GM18873 (cell line): Measurements from ENCODE around the gene PARD3.
"Not testable (repeated sequence)": the region's sequence is repeated elsewhere in the genome, so short reads cannot be mapped to it uniquely, and the experiment has no call there.

Experiments used
- ATAC-seq: cut with Tn5 transposase; IDR thresholded peaks from one replicate; pipeline ENCODE4 v1.9.1; 2021; ENCODE audit warnings: mild to moderate bottlenecking, moderate library complexity, moderate number of reproducible peaks; ENCODE audit not compliant: unreplicated experiment, low FRiP score

PARD3 gene

DNA sequence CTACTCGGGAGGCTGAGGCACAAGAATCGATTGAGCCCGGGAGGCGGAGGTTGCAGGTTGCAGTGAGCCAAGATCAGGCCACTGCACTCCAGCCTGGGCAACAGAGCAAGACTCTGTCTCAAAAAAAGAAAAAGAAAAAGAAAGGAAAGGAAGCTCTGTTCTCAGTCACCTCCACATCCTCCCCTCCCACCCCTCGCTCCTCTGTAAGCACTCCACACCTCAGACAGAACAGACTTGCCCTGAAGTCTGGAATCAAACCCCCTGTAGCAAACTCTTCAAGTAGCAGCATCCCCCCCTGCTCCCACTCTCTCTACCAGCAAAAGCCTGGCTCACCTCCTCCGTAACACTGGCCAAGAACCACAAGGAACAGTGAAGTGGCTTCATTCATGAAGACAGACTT, 66.7 kb downstream of the PARD3 start:
- no peak for ATAC-seq

DNA sequence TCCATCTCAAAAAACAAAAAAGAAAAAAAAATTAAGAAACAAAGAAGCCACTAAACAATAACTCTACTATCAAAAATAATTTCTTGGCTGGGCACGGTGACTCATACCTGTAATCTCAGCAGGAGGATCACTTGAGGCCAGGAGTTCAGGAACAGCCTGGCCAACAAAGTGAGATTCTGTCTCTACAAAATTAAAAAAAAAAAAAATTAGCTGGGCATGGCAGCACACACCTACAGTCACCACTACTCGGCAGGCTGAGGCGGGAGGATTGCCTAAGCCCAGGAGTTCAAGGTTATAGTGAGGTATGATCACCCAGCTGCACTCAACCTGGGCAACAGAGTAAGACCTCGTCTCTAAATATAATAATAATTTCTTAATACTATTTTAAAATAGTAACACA, 69.0 kb downstream of the PARD3 start:
- no peak for ATAC-seq

DNA sequence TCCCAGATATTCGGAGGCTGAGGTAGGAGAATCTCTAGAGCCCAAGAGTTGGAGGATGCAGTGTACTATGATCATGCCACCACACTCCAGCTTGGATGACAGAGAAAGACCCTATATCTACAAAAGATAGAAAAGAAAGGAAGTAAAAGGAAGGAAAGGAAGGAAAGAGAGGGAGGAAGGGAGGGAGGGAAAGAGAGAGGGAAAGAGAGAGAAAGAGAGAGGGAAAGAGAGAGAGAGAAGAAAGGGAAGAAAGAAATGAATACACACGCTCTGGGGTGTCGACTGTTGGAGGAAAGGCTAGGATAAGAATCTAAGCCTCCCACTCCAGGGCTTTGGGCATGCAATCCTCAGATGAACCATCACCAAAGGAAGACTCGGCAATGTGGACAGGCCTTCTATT, 69.9 kb downstream of the PARD3 start:
- no peak for ATAC-seq

DNA sequence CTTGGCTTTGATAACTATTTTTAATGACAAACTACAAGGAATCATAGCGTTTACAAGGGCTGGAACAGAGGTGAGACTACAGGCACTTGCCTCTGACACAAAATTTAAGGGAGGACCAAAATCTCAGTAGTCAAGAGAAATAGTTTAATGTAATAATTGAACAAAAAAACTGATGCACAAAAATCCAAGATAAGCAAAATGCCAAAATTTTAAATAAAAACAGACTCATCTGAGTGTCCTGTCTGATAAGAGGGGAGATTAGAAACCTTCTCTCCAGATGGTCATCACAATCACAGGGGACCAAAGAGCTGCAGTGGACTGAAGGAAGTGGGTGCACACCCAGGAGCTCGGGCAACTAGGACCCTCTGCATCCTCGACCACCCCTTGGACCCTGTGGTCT, 70.5 kb downstream of the PARD3 start:
- no peak for ATAC-seq

DNA sequence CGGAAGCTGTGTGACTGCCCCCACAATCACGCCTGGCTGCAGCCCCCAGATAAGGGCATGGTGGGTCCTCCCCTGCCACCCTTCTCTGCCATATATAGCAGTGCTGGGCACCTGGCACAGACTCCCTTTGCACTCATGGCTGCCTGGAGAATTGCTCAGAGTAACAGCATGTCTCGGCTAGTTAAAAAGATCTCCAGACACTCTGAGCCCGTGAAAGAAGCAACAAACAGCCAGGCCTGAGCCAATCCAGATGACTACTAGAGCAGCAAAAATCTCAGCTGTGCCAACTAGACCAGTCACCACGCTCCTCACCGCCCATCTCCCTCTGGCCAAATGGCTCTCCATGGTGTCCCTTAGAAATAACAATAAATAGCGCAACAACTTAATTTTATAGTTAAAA, 71.3 kb downstream of the PARD3 start:
- ATAC-seq, result no peak

DNA sequence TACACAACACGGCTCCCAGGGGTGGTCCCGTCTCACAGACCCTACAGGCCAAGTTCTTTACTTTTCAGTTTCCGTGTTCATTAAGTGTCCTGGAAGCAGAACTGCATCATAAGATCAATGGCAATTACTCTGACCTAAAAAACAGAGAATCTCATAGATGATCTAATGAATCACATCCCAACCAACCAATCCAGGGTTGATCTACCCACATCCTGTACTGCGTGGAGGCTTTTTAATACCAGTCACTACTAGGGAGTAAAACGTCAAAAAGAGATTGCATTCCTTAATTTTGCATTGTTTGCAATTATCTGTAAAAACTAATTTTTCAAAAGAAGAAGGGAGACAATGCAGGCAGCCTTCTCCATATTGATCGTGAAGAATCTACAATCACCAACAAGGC, 72.6 kb downstream of the PARD3 start:
- no peak for ATAC-seq

DNA sequence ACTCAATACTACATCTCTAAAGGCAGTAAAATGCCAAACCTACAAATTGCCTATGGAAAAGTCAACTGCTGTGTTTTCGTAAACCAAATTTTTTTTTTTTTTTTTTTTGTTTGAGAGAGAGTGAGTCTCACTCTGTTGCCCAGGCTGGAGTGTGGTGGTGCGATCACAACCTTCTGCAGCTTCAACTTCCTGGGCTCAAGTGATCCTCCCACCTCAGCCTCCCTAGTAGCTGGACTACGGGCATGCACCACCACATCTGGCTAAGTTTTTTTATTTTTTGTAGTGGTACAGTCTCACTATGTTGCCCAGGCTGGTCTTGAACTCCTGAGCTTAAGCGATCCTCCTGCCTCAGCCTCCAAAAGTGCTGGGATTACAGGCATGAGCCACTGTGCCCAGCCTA, 74.0 kb downstream of the PARD3 start:
- not testable (repeated sequence) for ATAC-seq

DNA sequence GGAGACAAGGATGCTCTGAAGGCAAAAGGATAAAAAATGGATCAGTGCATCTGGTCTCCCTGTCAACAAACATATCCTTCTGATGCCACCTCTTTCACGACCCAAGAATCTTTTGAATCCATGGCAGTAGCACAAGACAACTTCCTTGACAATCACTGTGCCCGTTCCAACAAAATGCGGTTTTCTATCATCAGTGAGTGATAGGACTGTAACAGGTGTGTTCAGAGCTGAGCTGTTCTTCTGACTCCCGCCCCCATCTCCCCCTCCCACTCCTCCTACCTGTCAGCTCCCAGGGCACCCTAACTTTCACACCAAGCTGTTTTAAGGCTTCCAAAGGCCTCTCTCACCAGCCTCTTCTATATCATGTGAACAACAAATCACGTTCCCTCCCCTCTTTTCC, 74.8 kb downstream of the PARD3 start:
- no peak for ATAC-seq

DNA sequence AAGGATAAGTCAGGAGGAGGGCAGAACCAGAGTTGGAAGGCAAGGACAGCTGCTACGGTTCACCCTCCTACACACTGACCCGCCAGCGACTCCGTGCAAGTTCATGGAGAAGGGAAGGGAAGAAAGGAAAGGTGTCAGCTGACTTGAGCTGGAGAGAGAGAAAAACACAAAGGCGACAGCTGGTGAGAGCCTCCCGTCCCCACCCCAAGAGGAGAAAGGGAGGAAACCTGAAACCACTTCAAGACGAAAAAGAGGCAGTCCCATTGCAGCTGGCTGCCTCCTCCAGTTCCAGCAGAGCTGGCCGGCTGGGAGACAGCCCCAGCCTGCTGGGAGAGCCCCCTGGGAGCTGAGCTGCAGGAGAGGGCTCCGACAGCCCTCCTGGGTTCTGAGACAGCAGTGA, 75.2 kb downstream of the PARD3 start:
- ATAC-seq, result no peak

DNA sequence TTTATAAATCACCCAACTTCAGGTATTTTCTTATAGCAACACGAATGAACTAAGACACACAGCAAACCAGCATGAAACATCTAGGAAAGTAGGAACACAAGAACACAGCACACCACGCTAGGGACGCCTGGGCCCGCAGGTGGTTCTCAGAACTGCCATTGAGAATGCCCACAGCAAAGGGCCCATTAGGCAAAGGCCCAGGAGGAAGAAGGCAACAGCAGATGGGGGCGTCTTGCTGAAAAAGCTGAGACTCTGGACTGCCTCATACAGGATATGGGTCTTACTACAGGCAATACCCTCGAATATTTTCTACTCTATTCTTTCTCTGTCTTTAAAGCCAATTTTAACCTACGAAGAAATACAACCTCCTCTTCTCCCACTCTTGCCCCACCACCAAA, 77.3 kb downstream of the PARD3 start:
- ATAC-seq, result no peak

DNA sequence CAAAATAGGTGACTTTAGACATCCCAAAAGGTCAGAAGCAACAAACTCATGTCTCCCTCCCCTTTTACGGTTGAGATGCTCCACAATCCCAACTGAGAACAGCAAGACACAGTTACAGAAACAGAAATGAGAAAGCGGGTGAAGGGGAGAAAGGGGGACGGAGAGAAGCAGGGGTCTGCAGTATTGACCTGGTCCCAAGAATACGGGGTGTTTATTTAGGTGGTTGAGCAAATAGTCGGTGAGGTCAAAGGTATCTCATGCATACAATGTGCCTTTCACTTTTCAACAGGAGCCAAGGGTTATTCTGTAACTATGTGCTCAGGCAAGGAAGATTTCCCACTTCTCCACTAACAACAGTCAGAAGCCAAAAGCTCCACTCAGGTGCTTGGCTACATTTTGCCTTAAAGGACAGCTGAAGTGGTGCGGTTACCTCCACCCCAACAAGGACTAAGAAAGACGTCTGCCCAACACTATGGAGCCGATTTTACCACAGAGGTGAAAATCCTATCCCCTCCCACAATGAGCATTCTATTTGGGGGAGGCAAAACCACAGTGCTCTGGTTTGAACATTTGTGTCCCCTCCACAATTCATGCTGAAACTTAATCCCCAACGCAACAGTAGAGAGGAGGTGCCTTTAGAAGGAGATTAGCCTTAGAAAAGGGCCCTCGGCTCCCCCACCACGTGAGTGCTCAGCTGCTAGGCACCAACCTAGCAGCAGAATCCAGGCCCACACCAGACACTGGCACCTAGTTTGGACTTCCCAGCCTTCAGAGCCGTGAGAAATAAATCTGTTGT, 77.9 kb downstream of the PARD3 start:
- no peak for ATAC-seq

DNA sequence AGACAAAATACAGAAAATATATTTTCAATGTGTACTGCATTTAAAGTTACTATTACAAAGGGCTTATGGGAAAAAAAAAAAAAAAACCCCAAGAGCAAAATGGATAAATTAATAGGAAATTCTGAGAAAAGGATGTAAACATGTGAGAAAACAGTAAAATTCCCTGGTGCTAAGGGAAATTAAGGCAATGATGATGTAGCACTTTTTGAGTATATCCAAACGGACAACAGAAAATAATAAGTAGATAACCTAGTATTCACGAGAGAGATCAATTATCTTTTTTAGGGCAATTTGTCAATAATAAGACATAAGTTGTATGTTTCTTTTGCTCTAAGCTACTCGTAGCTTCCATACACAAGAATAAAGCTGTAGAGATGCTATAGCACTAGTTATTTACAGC, 80.2 kb downstream of the PARD3 start:
- no peak for ATAC-seq

DNA sequence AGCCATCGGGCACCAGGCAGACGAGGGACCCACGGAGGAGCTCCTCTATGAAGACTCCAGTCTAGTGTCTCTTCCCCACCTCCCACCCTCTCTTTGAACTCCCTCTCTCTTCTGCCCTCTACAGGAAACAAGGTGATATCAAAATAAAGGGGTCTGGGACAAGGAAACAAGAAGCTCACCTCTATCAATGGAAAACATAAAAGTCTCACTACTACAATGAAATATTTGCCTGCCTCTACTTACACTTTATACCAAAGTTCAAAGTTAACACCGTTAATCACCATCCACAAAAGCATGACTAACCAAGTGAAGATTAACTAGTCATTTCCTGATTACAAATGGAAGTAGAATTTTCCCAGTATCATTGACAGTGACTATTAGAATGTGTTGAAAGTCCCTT, 82.2 kb downstream of the PARD3 start:
- ATAC-seq, result no peak

DNA sequence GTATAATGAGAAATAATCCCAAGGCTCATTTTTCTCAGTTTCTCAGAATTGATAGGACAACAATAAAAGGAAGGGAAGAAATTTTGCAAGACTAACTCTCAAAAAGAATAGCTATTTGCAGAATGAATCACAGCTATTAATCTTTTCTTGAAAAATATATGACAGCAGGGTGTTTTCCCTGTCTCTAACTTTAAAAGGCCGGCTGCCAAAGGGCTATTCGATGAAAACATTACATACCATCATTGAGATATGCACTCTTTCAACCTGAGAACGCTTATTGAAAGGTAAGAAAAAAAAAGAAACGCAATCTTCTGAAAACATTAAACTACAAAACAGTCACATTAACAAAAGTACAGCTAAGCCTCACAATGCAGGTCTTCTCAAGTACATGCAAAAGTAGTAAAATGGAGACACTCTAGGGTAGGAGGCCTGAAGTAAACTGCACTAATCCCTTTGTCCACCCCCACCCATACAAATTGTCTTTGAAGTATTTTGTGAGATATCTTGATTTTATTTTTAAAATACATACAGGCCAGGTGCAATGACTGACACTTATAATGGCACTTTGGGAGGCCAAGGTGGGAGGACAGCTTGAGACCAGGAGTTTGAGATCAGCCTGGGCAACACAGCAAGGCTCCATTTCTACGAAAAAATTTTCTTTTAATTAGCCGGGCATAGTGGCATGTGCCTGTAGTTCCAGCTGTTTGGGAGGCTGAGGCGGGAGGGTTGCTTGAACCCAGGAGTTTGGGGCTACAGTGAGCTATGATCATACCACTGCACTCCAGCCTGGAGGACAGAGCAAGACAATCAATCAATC, 83.0 kb downstream of the PARD3 start:
- ATAC-seq, result no peak

DNA sequence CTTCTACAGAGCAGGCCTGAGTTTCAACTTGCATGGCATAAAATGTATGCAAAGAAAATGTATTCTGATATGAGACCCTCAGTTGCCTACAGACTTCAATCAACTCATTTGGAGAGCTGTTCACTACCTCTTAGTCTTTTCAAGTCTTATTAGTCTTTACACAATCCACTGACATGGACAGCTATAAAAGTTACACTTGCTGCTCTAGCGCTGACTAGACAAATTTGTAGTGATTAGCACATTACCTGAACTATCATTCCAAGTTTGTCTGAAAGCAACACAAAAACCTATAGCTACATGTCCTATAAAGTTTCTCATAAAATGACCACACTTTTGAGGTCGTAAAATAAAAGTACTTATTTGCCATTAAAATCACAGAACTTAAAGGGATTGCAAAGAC, 83.9 kb downstream of the PARD3 start:
- ATAC-seq, result no peak

DNA sequence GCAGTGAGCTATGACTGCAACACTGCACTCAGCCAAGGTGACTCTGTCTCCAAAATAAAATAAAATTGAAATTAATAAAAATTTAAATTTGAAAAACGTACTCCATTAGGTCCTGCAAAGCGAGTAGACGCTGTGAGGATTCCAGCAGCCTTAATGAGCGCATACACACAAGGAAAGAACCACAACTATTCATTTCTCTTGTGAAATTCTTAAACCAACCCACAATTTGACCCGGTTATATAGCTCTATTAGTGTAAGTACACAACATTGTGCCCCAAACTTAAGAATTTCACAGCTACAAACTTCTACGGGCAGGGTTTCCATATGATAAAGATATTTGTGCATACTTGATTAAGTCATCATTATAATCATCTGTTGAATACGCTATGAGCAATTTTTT, 84.4 kb downstream of the PARD3 start:
- no peak for ATAC-seq

DNA sequence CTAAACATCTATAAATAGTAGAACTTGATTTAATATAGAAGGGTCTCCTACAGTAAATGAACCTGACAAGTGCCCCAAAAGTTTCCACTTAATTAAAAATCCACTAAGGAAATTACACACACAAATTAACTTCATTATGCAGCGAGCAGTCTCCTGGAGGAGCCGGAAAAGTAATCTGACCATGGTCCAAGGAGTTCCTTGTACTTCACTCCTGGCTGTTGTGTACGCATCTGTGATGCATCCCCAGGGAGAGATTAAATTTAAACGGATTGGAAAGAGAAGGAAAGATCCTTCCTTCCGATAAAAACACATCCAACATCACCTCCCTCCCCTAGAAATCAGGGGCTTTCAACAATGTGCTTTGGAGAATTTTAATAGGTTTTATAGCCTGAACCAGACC, 85.5 kb downstream of the PARD3 start:
- no peak for ATAC-seq

DNA sequence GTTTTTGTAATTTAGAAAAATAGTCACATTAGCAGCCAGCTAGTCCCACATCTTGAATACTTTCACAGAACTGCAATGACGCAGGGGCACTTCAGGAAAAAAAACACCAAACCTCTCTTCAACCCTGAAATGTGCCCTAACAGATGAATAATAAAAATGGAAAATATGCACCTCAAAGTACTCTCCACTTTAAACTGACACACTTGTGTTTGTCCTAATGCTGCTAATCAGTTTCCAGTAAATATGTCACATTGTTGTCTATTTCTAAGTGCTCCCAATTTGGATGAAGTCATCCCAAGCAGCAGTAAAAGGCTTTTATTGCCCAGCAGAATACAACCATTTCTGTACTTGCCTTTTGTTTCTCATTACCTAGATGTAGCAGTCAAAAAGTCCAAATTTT, 86.7 kb downstream of the PARD3 start:
- no peak for ATAC-seq

DNA sequence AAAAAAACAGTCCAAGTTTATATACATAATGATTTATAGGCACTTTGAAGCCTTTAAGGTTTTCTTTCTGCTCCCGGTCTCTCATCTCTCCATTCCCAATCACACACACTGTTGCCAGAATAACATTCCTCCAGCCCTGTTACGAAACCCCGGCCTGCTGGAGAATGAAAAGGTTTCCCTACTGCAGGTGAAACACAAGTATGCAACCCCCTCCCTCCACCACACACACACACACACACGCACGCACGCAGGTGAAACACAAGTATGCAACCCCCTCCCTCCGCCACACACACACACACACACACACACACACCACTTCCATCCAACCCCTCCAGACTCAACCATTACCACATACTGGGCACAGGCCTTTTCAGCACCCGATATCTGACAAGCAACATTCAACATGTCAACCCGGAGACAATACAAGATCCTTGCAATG, 87.5 kb downstream of the PARD3 start:
- no peak for ATAC-seq

DNA sequence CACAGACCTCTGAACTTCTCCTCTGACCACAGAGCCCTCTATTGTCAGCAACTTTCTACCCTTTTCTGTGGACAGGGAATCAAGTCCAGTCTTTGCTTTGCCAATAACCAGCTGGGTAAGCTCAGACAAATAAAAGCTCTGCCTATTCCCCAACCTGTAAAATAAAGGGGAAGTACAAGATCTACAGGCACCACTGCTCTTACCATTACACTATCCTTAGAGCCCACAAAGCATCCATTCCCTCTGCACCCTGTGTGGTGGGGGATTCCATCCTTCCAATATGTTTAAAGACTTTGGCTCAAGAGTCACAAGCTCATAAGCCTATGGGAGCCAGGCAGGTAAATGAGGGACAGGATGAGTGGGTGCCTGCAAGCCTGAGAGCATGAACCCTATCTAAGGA, 88.2 kb downstream of the PARD3 start:
- ATAC-seq, result no peak

DNA sequence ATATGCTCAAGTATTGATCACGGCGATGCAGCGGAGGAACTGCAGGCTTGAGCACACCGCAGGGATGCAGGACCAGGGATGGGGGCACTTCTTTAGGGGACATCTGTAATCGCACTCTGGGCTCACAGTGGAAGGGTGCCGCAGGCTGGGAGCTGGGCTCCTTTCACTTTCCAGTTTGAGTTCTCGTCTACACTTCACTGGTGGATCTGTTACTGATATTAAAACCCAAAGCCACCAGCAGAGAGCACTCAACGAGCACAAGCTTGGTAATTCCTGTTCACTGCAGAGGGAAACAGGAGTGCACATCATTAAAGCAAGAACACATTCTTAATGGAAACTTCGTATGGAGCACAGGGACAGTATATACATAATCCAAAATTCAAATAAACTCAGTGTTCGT, 91.3 kb downstream of the PARD3 start:
- ATAC-seq, result peak; percentile 46

DNA sequence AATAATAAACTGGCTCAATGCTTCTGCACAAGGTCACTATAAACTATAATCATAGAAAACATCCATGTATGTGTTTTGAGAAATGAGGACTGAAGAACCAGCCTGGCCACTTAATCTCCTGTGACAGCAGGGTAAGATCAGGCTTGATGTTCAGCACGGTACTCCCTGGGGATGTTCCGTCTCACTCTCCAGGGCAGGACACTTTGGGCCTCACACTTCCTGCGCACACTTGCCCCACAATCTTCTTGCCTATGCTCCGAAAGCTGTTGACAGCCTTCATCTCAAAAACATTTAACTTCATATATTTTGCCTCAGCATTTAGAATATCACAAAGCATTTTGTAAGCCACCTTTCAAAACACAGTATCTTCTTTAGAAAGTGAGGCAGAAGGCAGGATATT, 92.7 kb downstream of the PARD3 start:
- ATAC-seq, result no peak
